ENCODE results near the gene ALOX12. TPM values are rescaled to one million over a fixed set of nuclear protein-coding genes. Genes with fewer than 3 reads are reported as not detected.
"Not testable (repeated sequence)": the region's sequence is repeated elsewhere in the genome, so short reads cannot be mapped to it uniquely, and the experiment has no call there.

Gene ALOX12
- not detected in 2 replicates for total RNA-seq (2014; rRNA removed; shearing (Covaris generic))
- polyA plus RNA-seq (2015; cell fraction: cytosol; rRNA removed): not detected in 2 replicates
- polyA plus RNA-seq (2015; cell fraction: nucleus; rRNA removed): not detected in 2 replicates

- in situ Hi-C loops (cut with HindIII; ENCODE audit: low pct_unique_long_range_greater_than_20kb, low sequenced_read_pairs): no loop called here
- no peak for DNase-seq (ENCODE audit: low read depth, low spot score)
Measured at GRCh38 chr17:6995500-6996255, at the start of gene ALOX12. TSS of gene ALOX12 (plus strand) at chr17:6996049. CDS start at chr17:6996118, 69 bp downstream.

GRCh38 chr17:6947745-6948144 is 48.1 kb upstream of the ALOX12 start:
- DNase-seq (ENCODE audit: low read depth, low spot score): no peak
- in situ Hi-C loops (cut with HindIII; ENCODE audit: low pct_unique_long_range_greater_than_20kb, low sequenced_read_pairs): no loop called here

GRCh38 chr17:6948562-6948961 is 47.3 kb upstream of the ALOX12 start:
- in situ Hi-C loops (cut with HindIII; ENCODE audit: low pct_unique_long_range_greater_than_20kb, low sequenced_read_pairs): no loop called here
- no peak for DNase-seq (ENCODE audit: low read depth, low spot score)

- in situ Hi-C loops (cut with HindIII; ENCODE audit: low pct_unique_long_range_greater_than_20kb, low sequenced_read_pairs): no loop called here
- no peak for DNase-seq (ENCODE audit: low read depth, low spot score)
Measured at GRCh38 chr17:6948976-6949375, 46.9 kb upstream of the ALOX12 start.

GRCh38 chr17:6950938-6951337 is 44.9 kb upstream of the ALOX12 start:
- DNase-seq (ENCODE audit: low read depth, low spot score); in situ Hi-C loops (cut with HindIII; ENCODE audit: low pct_unique_long_range_greater_than_20kb, low sequenced_read_pairs): not testable (repeated sequence)

GRCh38 chr17:6953689-6954088 is 42.2 kb upstream of the ALOX12 start:
- DNase-seq (ENCODE audit: low read depth, low spot score): no peak
- in situ Hi-C loops (cut with HindIII; ENCODE audit: low pct_unique_long_range_greater_than_20kb, low sequenced_read_pairs): no loop called here

GRCh38 chr17:6959700-6960099 is 36.1 kb upstream of the ALOX12 start:
- DNase-seq (ENCODE audit: low read depth, low spot score): no peak
- in situ Hi-C loops (cut with HindIII; ENCODE audit: low pct_unique_long_range_greater_than_20kb, low sequenced_read_pairs): no loop called here

GRCh38 chr17:6969323-6969726 is 26.5 kb upstream of the ALOX12 start:
- no peak for DNase-seq (ENCODE audit: low read depth, low spot score)
- in situ Hi-C loops (cut with HindIII; ENCODE audit: low pct_unique_long_range_greater_than_20kb, low sequenced_read_pairs): no loop called here

- in situ Hi-C loops (cut with HindIII; ENCODE audit: low pct_unique_long_range_greater_than_20kb, low sequenced_read_pairs): no loop called here
- no peak for DNase-seq (ENCODE audit: low read depth, low spot score)
Measured at GRCh38 chr17:6970992-6971391, 24.9 kb upstream of the ALOX12 start.

- DNase-seq (ENCODE audit: low read depth, low spot score); in situ Hi-C loops (cut with HindIII; ENCODE audit: low pct_unique_long_range_greater_than_20kb, low sequenced_read_pairs): not testable (repeated sequence)
Measured at GRCh38 chr17:6979440-6979839, 16.4 kb upstream of the ALOX12 start.

GRCh38 chr17:6981426-6981825 is 14.4 kb upstream of the ALOX12 start:
- in situ Hi-C loops (cut with HindIII; ENCODE audit: low pct_unique_long_range_greater_than_20kb, low sequenced_read_pairs): no loop called here
- DNase-seq (ENCODE audit: low read depth, low spot score): no peak

- no peak for DNase-seq (ENCODE audit: low read depth, low spot score)
- in situ Hi-C loops (cut with HindIII; ENCODE audit: low pct_unique_long_range_greater_than_20kb, low sequenced_read_pairs): no loop called here
Measured at GRCh38 chr17:6985266-6985665, 10.6 kb upstream of the ALOX12 start.

- in situ Hi-C loops (cut with HindIII; ENCODE audit: low pct_unique_long_range_greater_than_20kb, low sequenced_read_pairs): no loop called here
- DNase-seq (ENCODE audit: low read depth, low spot score): no peak
Measured at GRCh38 chr17:6986676-6987075, 9.2 kb upstream of the ALOX12 start.

GRCh38 chr17:6989779-6990178 is 6.1 kb upstream of the ALOX12 start:
- DNase-seq (ENCODE audit: low read depth, low spot score): no peak
- in situ Hi-C loops (cut with HindIII; ENCODE audit: low pct_unique_long_range_greater_than_20kb, low sequenced_read_pairs): no loop called here

GRCh38 chr17:6993613-6994056 is 2.2 kb upstream of the ALOX12 start:
- in situ Hi-C loops (cut with HindIII; ENCODE audit: low pct_unique_long_range_greater_than_20kb, low sequenced_read_pairs): not testable (repeated sequence)

GRCh38 chr17:6994118-6994598 is 1.7 kb upstream of the ALOX12 start:
- in situ Hi-C loops (cut with HindIII; ENCODE audit: low pct_unique_long_range_greater_than_20kb, low sequenced_read_pairs): no loop called here

More at GRCh38 chr17:6993613-6994056, 2.2 kb upstream of the ALOX12 start:
- not testable (repeated sequence) for DNase-seq (ENCODE audit: low read depth, low spot score)

GRCh38 chr17:6994666-6995256 is 1.1 kb upstream of the ALOX12 start:
- DNase-seq (ENCODE audit: low read depth, low spot score): no peak
- in situ Hi-C loops (cut with HindIII; ENCODE audit: low pct_unique_long_range_greater_than_20kb, low sequenced_read_pairs): no loop called here

More at GRCh38 chr17:6994118-6994598, 1.7 kb upstream of the ALOX12 start:
- no peak for DNase-seq (ENCODE audit: low read depth, low spot score)

- no peak for DNase-seq (ENCODE audit: low read depth, low spot score)
- in situ Hi-C loops (cut with HindIII; ENCODE audit: low pct_unique_long_range_greater_than_20kb, low sequenced_read_pairs): no loop called here
Measured at GRCh38 chr17:6996256-6997011, 585 bp downstream of the ALOX12 start.

Measured in SK-MEL-5 (cell line).